ENCODE measurements around the gene APOBEC3G. TPM values are rescaled to one million over a fixed set of nuclear protein-coding genes. Genes with fewer than 3 reads are reported as not detected.
"Not testable (repeated sequence)": the region's sequence is repeated elsewhere in the genome, so short reads cannot be mapped to it uniquely, and the experiment has no call there.

Gene APOBEC3G
- total RNA-seq, 1 experiment from 2014 or later, result 11.3 TPM

DNA sequence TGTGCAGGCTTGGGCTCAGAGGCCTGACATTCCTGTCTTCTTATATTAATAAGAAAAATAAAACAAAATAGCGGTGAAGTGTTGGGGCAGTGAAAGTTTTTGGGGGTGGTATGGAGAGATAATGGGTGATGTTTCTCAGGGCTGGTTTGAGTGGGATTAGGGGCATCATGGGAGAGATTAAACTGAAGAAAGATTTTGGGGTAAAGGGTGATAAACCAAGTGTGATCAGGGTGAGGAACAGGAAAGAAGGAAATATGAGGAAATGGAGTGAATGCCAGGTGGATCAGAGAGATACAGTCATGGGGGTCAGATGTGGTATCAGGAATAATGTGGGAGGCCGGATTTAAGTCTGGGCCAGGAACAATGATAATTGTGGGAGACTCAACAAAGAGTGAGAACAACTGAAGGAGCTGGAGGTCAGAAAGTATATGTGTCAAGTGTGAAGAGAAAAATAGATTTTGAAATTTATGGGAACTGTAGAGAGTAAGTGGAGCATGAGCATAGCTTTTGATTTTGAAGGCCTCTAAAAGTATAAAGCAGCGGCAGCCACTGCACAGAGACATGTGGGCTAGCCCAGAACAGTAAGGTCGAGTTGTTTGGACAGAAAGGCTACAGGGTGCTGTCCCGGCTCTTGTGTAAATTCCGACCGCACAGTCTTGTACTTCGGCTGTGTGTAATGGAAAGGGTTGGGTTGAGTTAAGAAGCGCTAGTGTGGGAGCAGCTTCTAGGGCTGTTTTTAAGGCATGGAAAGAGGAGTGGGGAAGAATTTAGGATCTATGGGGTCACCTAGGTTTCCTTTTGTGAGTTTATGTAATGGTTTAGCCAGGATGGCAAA lies 10.4 kb upstream of the APOBEC3G start:
- not testable (repeated sequence) for DNase-seq (ENCODE audit: low read depth)

DNA sequence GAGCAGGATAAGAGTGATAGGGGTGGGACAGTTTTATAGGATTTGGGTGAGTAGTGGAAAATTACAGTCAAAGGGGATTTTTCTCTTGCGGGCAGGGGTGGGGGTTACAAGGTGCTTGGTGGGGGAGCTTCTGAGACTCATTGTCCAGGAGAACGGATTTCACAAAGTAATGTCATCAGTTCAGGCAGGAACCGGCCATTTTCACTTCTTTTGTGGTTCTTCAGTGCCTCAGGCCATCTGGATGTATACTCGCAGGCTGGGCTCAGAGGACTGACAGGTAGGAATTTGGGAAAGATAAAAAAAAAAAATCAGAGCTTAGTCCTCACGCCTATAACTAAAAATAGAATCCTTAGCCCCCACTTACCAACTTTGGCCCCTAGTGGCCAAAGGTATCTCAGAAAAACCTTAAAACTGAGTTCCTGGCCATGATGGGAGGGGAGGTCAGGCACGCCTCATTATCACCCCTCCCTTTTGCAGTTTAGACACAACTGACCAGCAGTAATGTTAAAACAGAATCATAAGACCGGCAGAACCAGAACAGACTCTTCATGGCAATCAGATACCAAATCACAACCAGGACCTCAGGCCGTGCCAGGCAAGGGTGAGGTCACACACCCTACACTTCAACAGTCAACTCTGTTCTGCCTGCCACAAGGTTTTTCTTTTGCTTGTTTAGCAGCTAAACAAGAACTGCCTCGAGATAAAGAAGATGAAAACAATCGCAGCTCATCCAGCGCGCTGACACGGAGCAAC lies 8.9 kb upstream of the APOBEC3G start:
- DNase-seq (ENCODE audit: low read depth), result no peak

- no peak for DNase-seq (ENCODE audit: low read depth)
These were observed 6.9 kb upstream of the APOBEC3G start for GRCh38 chr22:39070186-39070585.

DNA sequence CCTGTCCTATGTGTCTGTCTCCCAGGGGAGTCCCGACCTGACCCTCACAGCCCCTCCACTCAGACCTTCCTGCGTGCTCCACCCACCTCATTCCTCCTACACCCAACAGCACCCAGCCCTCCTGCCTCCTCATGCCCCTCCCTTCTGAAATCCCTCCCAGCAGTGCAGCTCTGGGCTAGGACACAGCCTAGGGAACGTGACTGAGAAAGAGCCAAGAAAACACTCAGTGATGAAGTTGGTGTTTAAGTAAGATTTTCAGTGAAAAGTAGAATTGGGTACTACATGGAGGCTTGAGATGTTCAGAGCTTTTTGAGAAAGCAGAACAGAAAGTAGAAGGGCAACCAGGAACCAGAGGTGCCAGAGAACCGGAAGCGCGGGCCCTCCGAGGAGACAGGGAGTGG lies 4.5 kb upstream of the APOBEC3G start:
- not testable (repeated sequence) for DNase-seq (ENCODE audit: low read depth)

GRCh38 chr22:39073981-39074380 lies 3.1 kb upstream of the APOBEC3G start:
- DNase-seq (ENCODE audit: low read depth), result no peak

GRCh38 chr22:39076155-39077025 lies 685 bp upstream of the APOBEC3G start:
- DNase-seq (ENCODE audit: low read depth), result not testable (repeated sequence)

DNA sequence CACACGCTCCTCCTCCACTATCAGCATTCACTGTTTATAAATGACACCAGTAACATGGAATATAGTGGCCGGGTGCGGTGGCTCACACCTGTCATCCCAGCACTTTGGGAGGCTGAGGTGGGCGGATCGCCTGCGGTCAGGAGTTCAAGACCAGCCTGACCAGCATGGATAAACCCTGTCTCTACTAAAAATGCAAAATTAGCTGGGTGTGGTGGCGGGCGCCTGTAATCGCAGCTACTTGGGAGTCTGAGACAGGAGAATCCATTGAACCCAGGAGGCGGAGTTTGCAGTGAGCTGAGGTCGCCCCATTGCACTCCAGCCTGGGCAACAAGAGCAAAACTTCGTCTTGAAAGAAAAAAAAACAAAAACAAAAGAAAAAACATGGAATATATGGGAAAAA lies 837 bp downstream of the APOBEC3G start:
- DNase-seq (ENCODE audit: low read depth), result not testable (repeated sequence)

- DNase-seq (ENCODE audit: low read depth), result no peak
These were observed 1.3 kb downstream of the APOBEC3G start for GRCh38 chr22:39078329-39078728.

GRCh38 chr22:39079054-39079637 lies 2.1 kb downstream of the APOBEC3G start:
- DNase-seq (ENCODE audit: low read depth), result not testable (repeated sequence)

DNA sequence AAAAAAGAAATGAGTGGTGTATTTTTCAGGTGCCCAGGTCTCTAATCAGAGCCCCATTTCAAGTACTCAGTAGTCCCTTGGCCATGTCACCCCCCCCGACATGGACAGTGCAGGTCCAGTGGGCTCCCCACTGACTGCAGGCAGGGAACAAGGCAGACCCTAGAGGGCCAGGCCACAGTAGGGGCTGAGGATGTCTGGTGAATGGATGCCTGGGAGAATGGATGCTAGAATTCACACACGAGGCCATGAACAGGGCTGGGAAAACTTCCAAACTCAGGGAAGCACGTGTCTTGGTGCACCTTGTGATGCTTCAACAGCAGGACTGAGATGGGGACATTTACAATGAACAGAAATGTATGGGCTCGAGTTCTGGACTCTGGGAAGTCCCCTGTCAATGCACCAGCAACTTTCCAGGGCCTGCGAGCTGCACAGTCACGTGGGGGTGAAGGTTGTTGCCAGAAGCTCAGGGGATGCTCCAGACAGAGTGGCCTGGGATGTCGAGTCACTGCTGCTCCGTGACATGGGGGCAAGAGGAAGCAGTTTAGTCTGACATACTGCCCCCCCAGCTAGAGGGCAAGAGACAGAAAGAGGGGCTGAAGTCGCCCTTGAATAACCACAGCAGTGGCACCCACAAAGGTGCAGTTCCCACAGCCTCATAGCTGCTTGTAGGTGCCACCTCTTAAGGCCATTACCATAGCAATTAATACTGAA lies 3.1 kb downstream of the APOBEC3G start:
- no peak for DNase-seq (ENCODE audit: low read depth)

DNA sequence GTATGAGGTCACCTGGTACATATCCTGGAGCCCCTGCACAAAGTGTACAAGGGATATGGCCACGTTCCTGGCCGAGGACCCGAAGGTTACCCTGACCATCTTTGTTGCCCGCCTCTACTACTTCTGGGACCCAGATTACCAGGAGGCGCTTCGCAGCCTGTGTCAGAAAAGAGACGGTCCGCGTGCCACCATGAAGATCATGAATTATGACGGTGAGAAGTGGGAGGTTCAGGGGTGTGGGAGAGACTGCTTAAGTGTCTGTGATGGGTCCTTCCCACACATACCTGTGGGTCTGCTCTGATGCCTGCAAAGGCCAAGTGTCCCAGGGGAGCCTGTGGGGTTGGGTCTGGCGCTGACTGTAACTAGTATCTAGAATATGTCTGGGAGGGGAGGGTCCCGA lies 3.9 kb downstream of the APOBEC3G start:
- DNase-seq (ENCODE audit: low read depth), result no peak

GRCh38 chr22:39081598-39081997 lies 4.5 kb downstream of the APOBEC3G start:
- DNase-seq (ENCODE audit: low read depth), result no peak

DNA sequence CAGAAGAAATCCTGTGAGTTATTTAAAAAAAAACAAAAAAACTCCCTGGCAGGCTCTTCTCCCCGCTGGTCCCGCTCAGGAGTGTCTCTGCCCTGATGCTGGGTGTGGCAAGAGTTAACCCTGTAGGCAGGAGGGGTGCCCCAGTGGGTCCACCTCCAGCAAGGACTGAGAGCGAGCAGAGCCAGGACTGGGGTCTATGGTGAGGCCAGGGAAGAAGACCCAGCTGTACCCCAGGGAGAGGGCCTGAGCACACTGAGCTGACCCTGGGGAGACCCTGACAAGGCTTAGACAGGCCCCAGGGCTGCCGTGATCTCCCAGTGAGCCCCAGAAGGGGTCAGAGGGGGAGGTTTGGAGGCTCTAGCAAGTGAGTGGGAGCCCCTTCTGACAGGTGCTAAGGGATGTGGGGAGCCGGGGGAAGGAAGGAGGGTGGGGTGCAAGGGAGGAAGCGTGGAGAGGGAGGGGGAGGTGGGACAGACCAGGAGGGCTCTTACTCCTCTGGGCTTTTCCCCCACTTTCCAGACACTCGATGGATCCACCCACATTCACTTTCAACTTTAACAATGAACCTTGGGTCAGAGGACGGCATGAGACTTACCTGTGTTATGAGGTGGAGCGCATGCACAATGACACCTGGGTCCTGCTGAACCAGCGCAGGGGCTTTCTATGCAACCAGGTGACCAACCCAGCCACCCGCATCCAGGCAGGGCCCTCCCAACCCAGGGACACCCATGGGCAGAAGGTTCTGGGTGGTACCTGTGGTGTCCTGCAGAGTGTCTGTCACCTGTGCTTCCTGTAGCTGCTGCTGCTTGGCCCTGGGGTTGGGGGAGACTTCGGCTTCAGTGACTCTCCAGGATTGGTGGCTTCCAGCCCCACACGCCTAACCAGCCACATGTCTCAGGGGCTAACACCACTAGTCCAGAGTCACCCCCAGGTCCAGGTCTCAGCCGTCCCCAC lies 6.4 kb downstream of the APOBEC3G start:
- no peak for DNase-seq (ENCODE audit: low read depth)

- no peak for DNase-seq (ENCODE audit: low read depth)
These were observed 7.6 kb downstream of the APOBEC3G start for GRCh38 chr22:39084666-39085065.

DNA sequence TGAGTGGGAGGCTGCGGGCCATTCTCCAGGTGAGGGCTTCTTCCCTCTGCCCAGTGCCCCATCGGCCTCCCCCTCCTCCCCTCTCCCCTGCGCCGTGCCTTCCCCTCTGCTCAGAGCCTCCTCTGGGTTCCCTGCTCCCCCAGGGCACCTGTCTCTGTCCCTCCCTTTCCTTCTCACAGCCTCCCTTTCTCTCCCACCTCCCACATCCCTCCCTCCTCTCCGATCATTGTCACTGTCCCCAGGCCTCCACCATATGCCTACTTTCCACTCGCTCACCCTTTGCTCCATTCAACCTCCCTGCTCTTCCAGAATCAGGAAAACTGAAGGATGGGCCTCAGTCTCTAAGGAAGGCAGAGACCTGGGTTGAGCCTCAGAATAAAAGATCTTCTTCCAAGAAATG lies 10.0 kb downstream of the APOBEC3G start:
- no peak for DNase-seq (ENCODE audit: low read depth)

DNA sequence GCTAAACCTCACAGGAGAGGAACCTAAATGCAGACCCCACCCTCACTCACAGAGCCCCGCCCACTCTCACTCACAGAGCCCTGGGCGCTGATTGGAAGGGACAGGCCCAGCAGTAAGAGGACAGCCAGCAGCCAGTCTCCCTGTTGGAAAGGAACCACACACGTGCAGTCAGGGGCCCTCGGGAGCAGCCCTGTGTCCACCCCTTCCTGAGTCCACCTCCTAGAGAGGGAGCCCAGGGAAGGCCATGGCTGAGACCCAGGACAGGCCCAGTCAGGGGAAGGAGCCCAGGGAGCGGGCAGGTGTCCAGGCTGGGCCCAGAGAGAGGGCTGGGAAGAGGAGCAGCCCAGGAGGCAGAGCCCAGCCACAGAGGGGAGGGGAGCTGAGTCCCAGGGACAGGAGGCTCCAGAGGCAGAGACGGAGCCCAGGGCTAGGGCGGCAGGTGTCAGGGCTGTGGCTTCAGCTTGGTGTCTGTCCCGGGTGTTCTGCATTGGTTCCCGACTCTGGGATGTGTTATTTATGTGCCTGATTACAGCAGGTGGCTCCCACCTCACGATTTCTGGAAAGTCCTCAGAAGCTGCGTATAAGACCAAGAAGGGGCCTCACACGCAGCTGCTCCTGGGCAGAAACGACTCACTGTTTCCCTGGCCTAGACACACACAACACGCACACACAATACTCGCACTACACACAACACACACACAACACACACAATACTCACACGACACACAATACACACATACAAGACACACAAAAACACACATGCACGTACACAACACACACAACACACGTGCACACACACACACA lies 11.0 kb downstream of the APOBEC3G start:
- DNase-seq (ENCODE audit: low read depth), result no peak

DNA sequence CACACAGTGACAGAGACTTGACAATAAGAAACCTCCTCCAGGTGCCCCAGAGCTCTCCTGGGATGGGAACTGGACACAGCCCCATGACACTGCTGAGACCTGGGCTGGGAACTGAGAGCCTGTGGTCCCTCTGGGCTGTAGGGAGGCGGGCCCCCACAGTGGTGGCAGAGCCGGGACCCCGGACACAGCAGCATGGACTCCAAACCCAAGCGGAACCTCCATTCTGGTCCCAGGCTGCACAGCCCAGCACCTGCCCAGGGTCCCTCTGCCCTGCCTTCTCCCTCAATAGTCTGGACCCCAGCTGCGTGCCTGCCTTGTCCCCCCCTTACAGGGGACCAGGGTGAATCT lies 11.6 kb downstream of the APOBEC3G start:
- no peak for DNase-seq (ENCODE audit: low read depth)

- DNase-seq (ENCODE audit: low read depth), result no peak
These were observed 12.9 kb downstream of the APOBEC3G start for GRCh38 chr22:39089928-39090327.

Data from HT1080 (cell line).